Gastrocnemius medialis (tissue), 4 donors: ENCODE results near the gene TNFRSF12A.

ENCODE experiments used
- CTCF ChIP-seq, 5 experiments: fragments of 450-650 bp in 3 of 5; fragments of 200-600 bp in 2 of 5; sonication (generic) in 2 of 5; IDR thresholded peaks in 4 of 5; conservative IDR thresholded peaks in 1 of 5; 1 replicate in 4 of 5; 2 replicates in 1 of 5; pipeline ENCODE4 v1.5.1; 2016 to 2019; ENCODE audit warnings: antibody characterized with exemption in 5 of 5, mild to moderate bottlenecking in 3 of 5, moderate library complexity in 3 of 5
- POLR2A ChIP-seq, 2 donors: fragments of 450-650 bp; IDR thresholded peaks; one replicate each; pipeline ENCODE4 v1.6.1; 2017; ENCODE audit warnings: antibody characterized with exemption in 2 of 2, mild to moderate bottlenecking in 2 of 2, moderate library complexity in 2 of 2

- TF ChIP-seq CTCF (IDR thresholded peaks at IDR 0.05 in 4 of 5, conservative IDR thresholded peaks at IDR 0.05 in 1 of 5) (no peak), POLR2A (IDR thresholded peaks at IDR 0.05) (no peak)
These were observed 9.5 kb downstream of the TNFRSF12A start for GRCh38 chr16:3029491-3030221.
